GM12878 (cell line): ENCODE data around the gene THSD4. TPM values are rescaled to one million over a fixed set of nuclear protein-coding genes. Genes with fewer than 3 reads are reported as not detected.

Experiments
- ATAC-seq: fragments of 200-7000 bp; cut with Tn5 transposase; 3 replicates; pipeline ENCODE4 v1.9.1; 2020; ENCODE audit warnings: mild to moderate bottlenecking, moderate library complexity
- BruUV-seq: library from RNA; stranded (reverse); fragments of 400-500 nt; replicated peaks from 2 replicates; lab custom pipeline; 2021; lab: Mats Ljungman, UMichigan
- CTCF ChIA-PET: fragments of 300-600 bp; sonication (Branson Sonifier 250); formaldehyde crosslinking; extraction: SDS; loops from one replicate; lab custom pipeline; 2021; ENCODE audit warnings: inconsistent platforms; lab: Yijun Ruan, JAX
- POLR2A ChIA-PET: fragments of 350-600 bp; formaldehyde crosslinking; extraction: SDS; loops from one replicate; lab custom pipeline; 2021; ENCODE audit warnings: inconsistent platforms; lab: Charles Lee
- RAD21 ChIA-PET: fragments of 300-600 bp; sonication (Branson Sonifier 250); formaldehyde crosslinking; loops from one replicate; lab custom pipeline; 2023; ENCODE audit warnings: antibody characterized with exemption; ENCODE audit not compliant: unreplicated experiment; lab: Charles Lee
- SMC1A ChIA-PET: fragments of 300-600 bp; sonication (Branson Sonifier 250); formaldehyde crosslinking; loops from one replicate; lab custom pipeline; 2023; ENCODE audit not compliant: unreplicated experiment, uncharacterized antibody; lab: Charles Lee
- DNase-seq: peaks from one replicate; pipeline ENCODE4 v3.0.0-alpha.2; 2011; ENCODE audit warnings: low read depth, low spot score
- FAIRE-seq: peaks from 3 replicates; lab custom pipeline; 2011; peaks lifted over from hg19 to GRCh38; lab: Jason Lieb, UNC
- H2AFZ ChIP-seq: 2 replicates; pipeline ENCODE4 v1.6.0; 2011; ENCODE audit warnings: low read depth, low read length, control low read depth; ENCODE audit not compliant: control insufficient read depth
- H3K27ac ChIP-seq: 2 replicates; pipeline ENCODE4 v1.5.1; 2011; ENCODE audit warnings: control low read depth; ENCODE audit not compliant: control insufficient read depth, insufficient read depth
- H3K27me3 ChIP-seq, 2 experiments: replicated peaks in 1 of 2; 2 replicates each; pipeline versions ENCODE4 v1.6.0 to v1.6.1; 2011; ENCODE audit warnings: low read length in 1 of 2; ENCODE audit not compliant: control insufficient read depth in 2 of 2, insufficient read depth in 2 of 2
- H3K36me3 ChIP-seq, 2 experiments: 2 replicates each; pipeline ENCODE4 v1.5.1; 2011; ENCODE audit warnings: low read length in 1 of 2; ENCODE audit not compliant: control insufficient read depth in 2 of 2, insufficient read depth in 2 of 2
- H3K4me1 ChIP-seq: 2 replicates; pipeline ENCODE4 v1.6.1; 2011; ENCODE audit warnings: mild to moderate bottlenecking, low read length, moderate library complexity, mixed read lengths; ENCODE audit not compliant: control insufficient read depth, insufficient read depth
- H3K4me2 ChIP-seq: 2 replicates; pipeline ENCODE4 v1.6.0; 2011; ENCODE audit warnings: control low read depth; ENCODE audit not compliant: control insufficient read depth, insufficient read depth
- H3K4me3 ChIP-seq: fragments of 200-600 bp; sonication (generic); 2 replicates; pipeline ENCODE4 v1.5.1; 2016
- H3K79me2 ChIP-seq: 2 replicates; pipeline ENCODE4 v1.6.0; 2011; ENCODE audit warnings: low read length; ENCODE audit not compliant: control insufficient read depth, insufficient read depth
- H3K9ac ChIP-seq: 2 replicates; pipeline ENCODE4 v1.8.0; 2011; ENCODE audit warnings: low read length, control low read depth, mixed read lengths; ENCODE audit not compliant: control insufficient read depth, insufficient read depth
- H3K9me3 ChIP-seq: replicated peaks from 3 replicates; pipeline ENCODE4 v1.5.1; 2011; ENCODE audit warnings: mild to moderate bottlenecking, low read length; ENCODE audit not compliant: control insufficient read depth, insufficient read depth
- H4K20me1 ChIP-seq: 2 replicates; pipeline ENCODE4 v1.6.0; 2011; ENCODE audit not compliant: control insufficient read depth, insufficient read depth
- POLR2A ChIP-seq: IDR thresholded peaks from 2 replicates; pipeline ENCODE4 v1.6.1; 2011; ENCODE audit warnings: low read depth, mild to moderate bottlenecking, low read length
- SIN3A ChIP-seq: IDR thresholded peaks from 2 replicates; pipeline ENCODE4 v1.6.1; 2012; ENCODE audit warnings: low read depth, low read length, improper control_type of control experiment
- SRF ChIP-seq, 2 experiments: IDR thresholded peaks; 2 replicates each; pipeline ENCODE4 v1.6.1; 2011; ENCODE audit warnings: low read depth in 2 of 2, low read length in 2 of 2, mild to moderate bottlenecking in 1 of 2, moderate library complexity in 1 of 2
- ZBED1 ChIP-seq: IDR thresholded peaks from 2 replicates; pipeline ENCODE4 v1.6.1; 2016; ENCODE audit warnings: borderline replicate concordance
- WGBS: methylation state at CpG from one replicate; pipeline ENCODE4 v1.1.6; 2016; ENCODE audit warnings: low lambda C conversion rate; ENCODE audit not compliant: insufficient replicate concordance, insufficient coverage; ENCODE audit errors: missing lambda C conversion rate; 5-methylcytosine and 5-hydroxymethylcytosine counted together
- in situ Hi-C: fragments of 300-500 bp; cut with MboI; formaldehyde crosslinking; loops from 9 replicates; pipeline ENCODE4 v1.14.3; 2018; ENCODE audit warnings: mixed read lengths
- intact Hi-C: fragments of 100-400 bp; cut with micrococcal nuclease; formaldehyde crosslinking; loops from one replicate; pipeline ENCODE4 v1.14.2; 2022; ENCODE audit not compliant: unreplicated experiment
- polyA plus RNA-seq, 11 experiments: library from polyadenylated mRNA; depleted of rRNA in 4 of 11; unstranded in 6 of 11; stranded (reverse) in 5 of 11; fragments of >200 nt; fragmentation: Nextera tagmentation in 4 of 11; fragmentation: Illumina TruSeq in 1 of 11; extraction: Ambion mirVana in 4 of 11; extraction: Trizol in 1 of 11; gene quantifications; 1 replicate in 1 of 11; 2 replicates in 10 of 11; pipeline versions ENCODE4 v1.2.1 to v1.2.3, GENCODE V29; 2011 to 2016; ENCODE audit warnings: inconsistent platforms in 2 of 11, missing spikeins in 2 of 11, low read depth in 1 of 11
- total RNA-seq, 4 experiments: library from RNA; depleted of rRNA in 3 of 4; stranded (reverse); fragments of >200 nt in 3 of 4; fragmentation: Illumina TruSeq in 1 of 4; extraction: Trizol in 1 of 4; gene quantifications; 2 replicates each; pipeline versions ENCODE4 v1.2.1 to v1.2.3, GENCODE V29; 2013 to 2021
- TF ChIP-seq, protein P1 (sequence below): fragments of 450-650 bp; IDR thresholded peaks from 2 replicates; pipeline ENCODE4 v1.6.1; 2017; ENCODE audit warnings: mild to moderate bottlenecking
- TF ChIP-seq, protein P2 (sequence below): IDR thresholded peaks from 2 replicates; pipeline ENCODE4 v1.6.1; 2012; ENCODE audit warnings: low read depth, low read length, improper control_type of control experiment

The THSD4 gene
- total and polyA plus RNA-seq, 10 of the 15 experiments (the other 5 are each of a cell fraction or from before 2014, with no cell fraction given): 0.04 to 0.13 (median 0.05) TPM; not detected in 7

DNA sequence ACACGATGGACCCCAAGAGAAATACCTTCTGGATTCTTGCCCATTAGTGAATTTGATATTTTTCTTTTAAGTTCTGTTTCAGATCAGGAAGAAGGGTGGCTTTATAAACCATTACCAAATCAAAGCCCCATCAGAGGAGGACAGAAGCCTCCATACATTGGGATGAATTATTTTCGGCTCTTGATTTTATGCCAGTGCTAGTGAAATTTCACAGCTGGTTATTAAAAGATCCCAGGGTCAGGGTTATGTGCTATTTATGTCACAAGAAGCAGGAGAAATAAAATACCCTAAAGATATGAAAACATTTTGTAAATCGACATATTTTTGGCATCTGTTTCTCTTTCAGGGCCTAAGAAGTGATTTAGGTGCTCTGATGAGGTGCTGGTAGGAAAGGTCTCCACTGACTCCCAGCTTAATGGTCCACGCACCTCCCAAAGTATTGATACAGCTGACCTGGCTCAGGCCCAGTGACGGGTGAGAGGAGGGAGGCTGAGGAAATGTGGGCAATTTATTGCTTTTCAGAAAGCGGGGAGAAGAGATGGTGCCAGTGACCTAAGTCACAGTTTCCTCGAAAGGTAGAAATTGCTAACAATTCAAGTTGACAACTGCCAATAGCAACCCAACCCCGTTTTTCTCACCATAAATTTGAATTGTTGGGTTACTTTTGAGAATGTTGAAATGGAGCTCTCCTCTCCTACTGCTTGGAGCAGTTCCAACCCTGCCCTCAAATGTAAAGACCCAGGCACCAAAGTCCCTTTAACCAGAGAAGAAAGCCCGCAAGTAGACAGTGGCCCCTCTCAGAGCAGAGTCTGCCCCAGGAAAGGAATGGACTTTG, 379.5 kb downstream of the THSD4 start:
- BruUV-seq: no TSS peak
- H3K4me1 ChIP-seq: no peaks in the 10 kb centered on the region; the same call in 1 of the 2 replicates
- no peak for FAIRE-seq
- H3K79me2 ChIP-seq: no peaks in the 10 kb centered on the region
- SMC1A ChIA-PET: no interaction called here
- no peak overlapping the region for H3K27ac ChIP-seq
- intact Hi-C loops (no loop called here), in situ Hi-C loops (no loop called here)
- H3K9me3 ChIP-seq: no peaks in the 10 kb centered on the region; the same call in 1 of the 3 replicates
- ATAC-seq: no peak
- 57% methylated on average over 9 of the region's 9 CpGs for WGBS
- no peaks in the 10 kb centered on the region for H3K36me3 ChIP-seq
- POLR2A ChIA-PET: no interaction called here
- H2AFZ ChIP-seq: no peak overlapping the region
- no peak overlapping the region for H3K4me2 ChIP-seq
- CTCF ChIA-PET: no interaction called here
- H4K20me1 ChIP-seq: no peaks in the 10 kb centered on the region
- RAD21 ChIA-PET: no interaction called here
- DNase-seq: no peak
- no peak overlapping the region for H3K9ac ChIP-seq
- TF ChIP-seq ZBED1: no peak
- TF ChIP-seq, protein P1, sequence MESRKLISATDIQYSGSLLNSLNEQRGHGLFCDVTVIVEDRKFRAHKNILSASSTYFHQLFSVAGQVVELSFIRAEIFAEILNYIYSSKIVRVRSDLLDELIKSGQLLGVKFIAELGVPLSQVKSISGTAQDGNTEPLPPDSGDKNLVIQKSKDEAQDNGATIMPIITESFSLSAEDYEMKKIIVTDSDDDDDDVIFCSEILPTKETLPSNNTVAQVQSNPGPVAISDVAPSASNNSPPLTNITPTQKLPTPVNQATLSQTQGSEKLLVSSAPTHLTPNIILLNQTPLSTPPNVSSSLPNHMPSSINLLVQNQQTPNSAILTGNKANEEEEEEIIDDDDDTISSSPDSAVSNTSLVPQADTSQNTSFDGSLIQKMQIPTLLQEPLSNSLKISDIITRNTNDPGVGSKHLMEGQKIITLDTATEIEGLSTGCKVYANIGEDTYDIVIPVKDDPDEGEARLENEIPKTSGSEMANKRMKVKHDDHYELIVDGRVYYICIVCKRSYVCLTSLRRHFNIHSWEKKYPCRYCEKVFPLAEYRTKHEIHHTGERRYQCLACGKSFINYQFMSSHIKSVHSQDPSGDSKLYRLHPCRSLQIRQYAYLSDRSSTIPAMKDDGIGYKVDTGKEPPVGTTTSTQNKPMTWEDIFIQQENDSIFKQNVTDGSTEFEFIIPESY: no peak
- TF ChIP-seq SIN3A: no peak
- no peak for TF ChIP-seq POLR2A
- TF ChIP-seq, protein P2, sequence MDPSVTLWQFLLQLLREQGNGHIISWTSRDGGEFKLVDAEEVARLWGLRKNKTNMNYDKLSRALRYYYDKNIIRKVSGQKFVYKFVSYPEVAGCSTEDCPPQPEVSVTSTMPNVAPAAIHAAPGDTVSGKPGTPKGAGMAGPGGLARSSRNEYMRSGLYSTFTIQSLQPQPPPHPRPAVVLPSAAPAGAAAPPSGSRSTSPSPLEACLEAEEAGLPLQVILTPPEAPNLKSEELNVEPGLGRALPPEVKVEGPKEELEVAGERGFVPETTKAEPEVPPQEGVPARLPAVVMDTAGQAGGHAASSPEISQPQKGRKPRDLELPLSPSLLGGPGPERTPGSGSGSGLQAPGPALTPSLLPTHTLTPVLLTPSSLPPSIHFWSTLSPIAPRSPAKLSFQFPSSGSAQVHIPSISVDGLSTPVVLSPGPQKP: no peak
- TF ChIP-seq SRF (IDR thresholded peaks at IDR 0.05; ENCODE audit: low read depth in 2 of 2, low read length in 2 of 2): no peak
- H3K27me3 ChIP-seq: no peaks in the 10 kb centered on the region
- H3K4me3 ChIP-seq: no peak overlapping the region
